Muscle layer of colon (tissue), 2 donors: ENCODE measurements around the gene LIMK2.

Source experiments
- H3K27ac ChIP-seq: one replicate; pipeline ENCODE4 v1.7.0; 2013; ENCODE audit warnings: low read depth, mild to moderate bottlenecking, low read length, moderate library complexity
- H3K27me3 ChIP-seq, 2 donors: one replicate each; pipeline ENCODE4 v1.7.0; 2013; ENCODE audit warnings: low read length in 2 of 2, mild to moderate bottlenecking in 2 of 2; ENCODE audit not compliant: insufficient read depth in 2 of 2, control insufficient read depth in 1 of 2
- H3K36me3 ChIP-seq: one replicate; pipeline ENCODE4 v1.7.0; 2013; ENCODE audit warnings: mild to moderate bottlenecking, low read length; ENCODE audit not compliant: insufficient read depth
- H3K4me1 ChIP-seq: one replicate; pipeline ENCODE4 v1.7.0; 2013; ENCODE audit warnings: mild to moderate bottlenecking, low read length; ENCODE audit not compliant: insufficient read depth
- H3K4me3 ChIP-seq, 2 donors: one replicate each; pipeline ENCODE4 v1.7.0; 2013; ENCODE audit warnings: low read length in 2 of 2, low read depth in 1 of 2, mild to moderate bottlenecking in 1 of 2, moderate library complexity in 1 of 2
- H3K9ac ChIP-seq: one replicate; pipeline ENCODE4 v1.7.0; 2013; ENCODE audit warnings: low read length
- H3K9me3 ChIP-seq: one replicate; pipeline ENCODE4 v1.7.0; 2013; ENCODE audit warnings: mild to moderate bottlenecking, low read length
- donor health status: abdominal sarcoma.
- donor health status: Adenocarcinoma of cecum.

Gene LIMK2

GRCh38 chr22:31290494-31291471 is 78.7 kb downstream of the LIMK2 start:
- H3K36me3 ChIP-seq: peaks cover 24% of the 10 kb centered on the region
- peaks cover 49% of the 10 kb centered on the region for H3K4me1 ChIP-seq
- H3K27ac ChIP-seq: peak overlapping the region; percentile 98
- peak overlapping the region; percentile 22 for H3K9ac ChIP-seq
- peak overlapping the region; percentile 69 to 75 for H3K4me3 ChIP-seq
- no peaks in the 10 kb centered on the region for H3K9me3 ChIP-seq
- H3K27me3 ChIP-seq: no peaks in the 10 kb centered on the region

DNA sequence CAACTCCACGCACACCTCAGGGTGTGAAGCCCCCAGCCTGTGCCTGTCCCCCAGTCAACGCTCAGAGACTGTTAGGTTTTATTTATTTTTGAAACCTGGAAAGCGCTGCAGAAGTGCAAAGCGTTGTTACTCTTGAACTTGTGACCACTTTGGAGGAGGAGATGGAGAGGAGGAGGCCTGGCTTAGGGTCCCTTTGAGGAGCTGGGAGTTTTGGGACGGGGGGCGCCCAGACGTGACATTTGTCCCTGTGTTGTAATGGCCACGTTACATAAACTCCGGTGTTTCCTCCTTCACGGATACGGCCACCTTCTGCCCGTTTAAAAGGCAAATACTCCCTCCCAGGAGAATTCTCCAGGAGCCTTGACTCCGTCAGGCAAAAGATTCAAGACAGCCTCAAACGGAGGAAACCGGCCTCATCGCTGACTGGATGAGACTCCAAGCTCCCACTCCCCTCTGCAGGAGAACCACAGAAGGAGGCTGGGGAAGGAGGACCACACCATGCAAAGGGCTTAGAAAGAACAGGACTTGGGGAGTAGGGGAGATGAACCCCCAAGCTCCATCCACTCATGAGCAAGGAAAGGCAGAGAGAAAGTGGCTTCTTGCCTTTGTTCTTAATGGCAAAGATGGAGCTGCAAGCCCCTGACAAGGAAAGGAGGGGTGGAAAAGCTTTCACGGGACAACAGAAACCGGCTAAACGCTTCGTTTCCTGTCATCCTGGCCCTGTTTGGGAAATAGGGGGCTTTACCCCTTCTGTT is 79.6 kb downstream of the LIMK2 start:
- Histone ChIP-seq H3K9ac (peak overlapping the region; percentile 81), H3K27me3 (no peaks in the 10 kb centered on the region), H3K27ac (peak overlapping the region; percentile 98), H3K36me3 (peaks cover 24% of the 10 kb centered on the region), H3K9me3 (no peaks in the 10 kb centered on the region), H3K4me1 (peaks cover 50% of the 10 kb centered on the region), H3K4me3 (peak overlapping the region; percentile 69 to 75)

DNA sequence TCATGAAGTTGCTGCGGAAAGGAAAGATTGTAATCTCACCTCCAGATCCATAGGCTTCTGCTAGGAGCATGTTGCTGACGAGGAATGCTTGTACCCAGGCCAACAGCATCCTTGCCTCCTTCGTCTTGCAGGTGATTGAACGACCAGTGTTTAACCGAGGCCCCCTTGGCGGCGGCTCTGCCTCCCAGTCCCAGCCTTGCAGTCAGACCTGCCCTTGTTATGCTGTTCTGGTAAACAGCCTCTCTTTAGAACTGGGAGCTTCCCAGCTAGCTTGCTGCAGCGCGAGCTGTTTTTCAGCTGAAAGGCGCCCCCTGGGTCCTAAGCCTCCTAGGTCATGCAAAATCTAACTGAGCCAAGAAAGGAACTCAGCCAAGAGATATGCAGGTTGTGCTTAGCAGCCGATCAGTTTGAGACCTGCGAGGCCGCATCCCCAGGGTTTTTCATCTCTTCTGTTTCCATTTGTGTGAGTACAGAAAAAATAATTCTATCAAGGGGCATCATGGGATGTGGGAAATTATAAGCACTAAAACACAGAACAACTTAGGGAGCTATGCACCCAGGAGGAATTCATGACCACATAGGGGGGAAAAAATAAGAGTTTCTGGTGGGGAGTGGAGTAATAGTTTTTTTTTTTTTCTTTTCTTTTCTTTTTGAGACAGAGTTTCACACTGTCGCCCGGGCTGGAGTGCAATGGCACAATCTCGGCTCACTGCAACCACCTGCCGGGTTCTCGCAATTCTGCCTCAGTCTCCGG is 80.3 kb downstream of the LIMK2 start, which contains the start of gene PIK3IP1:
PIK3IP1 (minus strand) TSS at position 253 of the 754 bp plus-strand sequence; CDS start at position 109, 144 bp downstream.
- Histone ChIP-seq H3K4me3 (peak within 1 kb of the TSS; percentile 69 to 75), H3K27me3 (no peaks in the 10 kb centered on the region), H3K36me3 (peaks cover 23% of the 10 kb centered on the region), H3K27ac (peak within 1 kb of the TSS; percentile 98), H3K9me3 (no peaks in the 10 kb centered on the region), H3K4me1 (peaks cover 53% of the 10 kb centered on the region), H3K9ac (peak within 1 kb of the TSS; percentile 81)

- Histone ChIP-seq H3K36me3 (no peaks in the 10 kb centered on the region), H3K9me3 (no peaks in the 10 kb centered on the region), H3K4me1 (peaks cover 30% of the 10 kb centered on the region), H3K9ac (no peak overlapping the region), H3K27ac (no peak overlapping the region), H3K27me3 (no peaks in the 10 kb centered on the region), H3K4me3 (no peak overlapping the region)
Measured at GRCh38 chr22:31295360-31295759, 83.3 kb downstream of the LIMK2 start.

GRCh38 chr22:31295831-31296657 is 83.9 kb downstream of the LIMK2 start:
- Histone ChIP-seq H3K9ac (no peak overlapping the region), H3K4me1 (peaks cover 30% of the 10 kb centered on the region), H3K4me3 (no peak overlapping the region), H3K36me3 (no peaks in the 10 kb centered on the region), H3K27me3 (no peaks in the 10 kb centered on the region), H3K9me3 (no peaks in the 10 kb centered on the region), H3K27ac (peak overlapping the region; percentile 4)

- H3K9ac ChIP-seq: no peak overlapping the region
- H3K9me3 ChIP-seq: no peaks in the 10 kb centered on the region
- H3K27ac ChIP-seq: no peak overlapping the region
- no peak overlapping the region for H3K4me3 ChIP-seq
- no peaks in the 10 kb centered on the region for H3K27me3 ChIP-seq
- H3K4me1 ChIP-seq: peaks cover 11% of the 10 kb centered on the region
- no peaks in the 10 kb centered on the region for H3K36me3 ChIP-seq
Measured at GRCh38 chr22:31300896-31301295, 88.8 kb downstream of the LIMK2 start.

DNA sequence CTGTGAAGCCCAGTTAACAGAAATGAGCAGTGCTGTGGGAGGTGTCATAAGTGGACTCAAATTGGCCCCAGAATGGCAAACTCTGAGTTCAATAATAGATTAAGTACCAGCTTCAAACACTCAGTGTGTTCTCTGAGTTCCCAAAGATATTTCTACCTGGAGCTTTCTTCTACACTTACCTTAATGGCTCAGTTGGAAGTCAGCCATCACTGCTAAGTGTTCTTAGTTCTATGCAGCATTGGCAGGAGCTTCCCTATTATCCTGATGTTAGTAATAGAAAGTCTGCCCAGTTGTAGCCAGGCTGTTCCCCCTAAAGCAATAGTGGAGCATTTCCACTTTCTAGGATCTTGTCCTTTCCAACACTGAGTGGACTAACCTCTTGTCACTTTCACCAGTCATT is 89.9 kb downstream of the LIMK2 start:
- peaks cover 2% of the 10 kb centered on the region for H3K4me1 ChIP-seq
- no peaks in the 10 kb centered on the region for H3K27me3 ChIP-seq
- no peaks in the 10 kb centered on the region for H3K36me3 ChIP-seq
- H3K4me3 ChIP-seq: no peak overlapping the region
- no peak overlapping the region for H3K9ac ChIP-seq
- no peaks in the 10 kb centered on the region for H3K9me3 ChIP-seq
- H3K27ac ChIP-seq: no peak overlapping the region

DNA sequence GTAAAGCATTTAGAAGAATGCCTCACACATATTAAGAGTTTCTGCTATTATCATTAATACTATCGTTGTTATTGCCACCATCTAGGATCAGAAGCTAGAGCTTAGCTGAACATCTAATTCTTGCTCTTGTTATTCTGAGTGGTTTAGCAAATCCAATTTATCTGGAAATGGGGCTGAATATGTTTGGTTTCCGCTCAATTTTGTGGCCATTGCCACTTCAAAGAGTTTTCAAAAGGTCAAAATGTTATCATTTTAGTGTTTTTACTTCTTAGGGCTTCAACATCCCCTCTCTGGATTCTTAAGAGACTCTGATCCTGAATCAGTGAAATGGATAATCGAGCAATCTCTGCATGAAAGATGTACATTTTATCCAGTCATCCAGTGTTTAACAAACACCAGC is 90.4 kb downstream of the LIMK2 start:
- Histone ChIP-seq H3K9ac (no peak overlapping the region), H3K36me3 (no peaks in the 10 kb centered on the region), H3K4me1 (no peaks in the 10 kb centered on the region), H3K4me3 (no peak overlapping the region), H3K27ac (no peak overlapping the region), H3K9me3 (no peaks in the 10 kb centered on the region), H3K27me3 (no peaks in the 10 kb centered on the region)

DNA sequence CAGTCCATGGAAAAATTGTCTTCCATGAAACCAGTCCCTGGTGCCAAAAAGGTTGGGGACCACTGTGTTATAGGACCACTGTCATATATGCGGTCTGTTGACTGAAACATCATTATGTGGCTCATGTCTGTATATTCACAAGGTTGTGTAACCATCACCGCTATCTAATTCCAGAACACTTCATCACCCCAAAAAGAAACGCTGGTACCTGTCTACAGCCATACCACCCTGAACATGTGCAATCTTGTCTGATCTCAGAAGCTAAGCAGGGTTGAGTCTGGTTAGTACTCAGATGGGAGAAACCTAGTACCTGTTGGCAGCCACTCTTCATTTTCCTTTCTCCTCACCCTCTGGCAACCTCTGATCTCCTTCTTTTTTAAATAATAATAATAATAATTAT is 93.1 kb downstream of the LIMK2 start:
- no peaks in the 10 kb centered on the region for H3K36me3 ChIP-seq
- no peak overlapping the region for H3K4me3 ChIP-seq
- no peaks in the 10 kb centered on the region for H3K27me3 ChIP-seq
- H3K4me1 ChIP-seq: no peaks in the 10 kb centered on the region
- no peaks in the 10 kb centered on the region for H3K9me3 ChIP-seq
- no peak overlapping the region for H3K27ac ChIP-seq
- no peak overlapping the region for H3K9ac ChIP-seq

- no peak overlapping the region for H3K27ac ChIP-seq
- H3K4me1 ChIP-seq: peaks cover 2% of the 10 kb centered on the region
- no peak overlapping the region for H3K9ac ChIP-seq
- no peak overlapping the region for H3K4me3 ChIP-seq
- H3K27me3 ChIP-seq: no peaks in the 10 kb centered on the region
- H3K9me3 ChIP-seq: no peaks in the 10 kb centered on the region
- no peaks in the 10 kb centered on the region for H3K36me3 ChIP-seq
Measured at GRCh38 chr22:31308181-31308580, 96.1 kb downstream of the LIMK2 start.
